Uterus (tissue), 2 donors: ENCODE data around the gene MEF2C.

ENCODE experiments used
- POLR2A ChIP-seq, 2 donors: fragments of 450-650 bp; IDR thresholded peaks; one replicate each; pipeline ENCODE4 v1.6.1; 2016; ENCODE audit warnings: antibody characterized with exemption in 2 of 2, mild to moderate bottlenecking in 1 of 2, moderate library complexity in 1 of 2
- TF ChIP-seq, protein P1 (sequence below), 4 experiments: fragments of 200-600 bp in 2 of 4; fragments of 450-650 bp in 2 of 4; sonication (generic) in 2 of 4; IDR thresholded peaks; one replicate each; pipeline ENCODE4 v1.5.1; 2016 to 2019; ENCODE audit warnings: antibody characterized with exemption in 4 of 4, mild to moderate bottlenecking in 2 of 4, moderate library complexity in 1 of 4

DNA sequence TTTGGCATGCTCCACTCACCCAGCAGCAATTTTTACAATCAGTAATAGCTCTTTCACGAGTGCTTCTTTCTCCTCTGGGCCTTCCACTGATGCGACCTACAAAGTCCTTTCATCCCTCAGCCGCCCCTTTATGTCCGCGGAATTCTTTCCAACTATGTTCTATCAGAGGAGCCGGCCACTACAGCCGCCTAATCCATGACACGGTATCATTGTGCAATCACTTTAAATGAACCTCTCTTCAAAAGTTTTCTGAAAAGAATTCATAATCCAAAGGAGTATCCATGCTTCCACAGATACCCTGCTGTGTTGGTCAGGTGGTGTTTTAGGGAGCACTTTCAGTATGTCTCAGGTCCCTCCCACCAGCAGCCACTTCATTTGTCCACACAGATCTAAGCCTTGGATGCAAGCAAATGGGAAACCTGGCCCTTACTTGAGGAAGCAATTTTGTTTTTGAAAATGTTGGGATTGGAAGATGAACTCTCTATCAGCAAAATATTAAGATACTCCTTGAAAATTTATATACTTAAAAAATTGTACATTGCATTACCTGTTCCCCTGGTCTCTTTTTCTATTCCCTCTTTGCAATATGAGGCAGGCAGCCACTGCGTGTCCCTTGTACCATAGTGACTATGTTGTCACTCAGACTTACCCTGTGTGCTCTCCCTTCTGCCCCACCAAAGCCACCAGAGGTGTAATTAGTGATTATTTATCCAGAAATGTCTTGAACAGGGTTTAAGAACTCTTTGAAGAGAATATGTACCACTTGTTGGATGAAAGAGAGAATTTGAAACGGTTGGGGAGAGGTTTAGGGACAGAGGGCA is 12.9 kb upstream of the MEF2C start:
- TF ChIP-seq, protein P1, sequence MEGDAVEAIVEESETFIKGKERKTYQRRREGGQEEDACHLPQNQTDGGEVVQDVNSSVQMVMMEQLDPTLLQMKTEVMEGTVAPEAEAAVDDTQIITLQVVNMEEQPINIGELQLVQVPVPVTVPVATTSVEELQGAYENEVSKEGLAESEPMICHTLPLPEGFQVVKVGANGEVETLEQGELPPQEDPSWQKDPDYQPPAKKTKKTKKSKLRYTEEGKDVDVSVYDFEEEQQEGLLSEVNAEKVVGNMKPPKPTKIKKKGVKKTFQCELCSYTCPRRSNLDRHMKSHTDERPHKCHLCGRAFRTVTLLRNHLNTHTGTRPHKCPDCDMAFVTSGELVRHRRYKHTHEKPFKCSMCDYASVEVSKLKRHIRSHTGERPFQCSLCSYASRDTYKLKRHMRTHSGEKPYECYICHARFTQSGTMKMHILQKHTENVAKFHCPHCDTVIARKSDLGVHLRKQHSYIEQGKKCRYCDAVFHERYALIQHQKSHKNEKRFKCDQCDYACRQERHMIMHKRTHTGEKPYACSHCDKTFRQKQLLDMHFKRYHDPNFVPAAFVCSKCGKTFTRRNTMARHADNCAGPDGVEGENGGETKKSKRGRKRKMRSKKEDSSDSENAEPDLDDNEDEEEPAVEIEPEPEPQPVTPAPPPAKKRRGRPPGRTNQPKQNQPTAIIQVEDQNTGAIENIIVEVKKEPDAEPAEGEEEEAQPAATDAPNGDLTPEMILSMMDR (IDR thresholded peaks at IDR 0.05), result no peak
- TF ChIP-seq POLR2A (IDR thresholded peaks at IDR 0.05), result no peak
